Uterus (tissue), 4 donors: ENCODE measurements around the gene DHPS. TPM values are rescaled to one million over a fixed set of nuclear protein-coding genes. Genes with fewer than 3 reads are reported as not detected.

Source experiments
- DNase-seq, 2 donors: peaks; one replicate each; pipeline ENCODE4 v3.0.0-alpha.2; 2019 to 2020
- H3K27ac ChIP-seq, 2 donors: fragments of 200-600 bp; sonication (generic); 1 replicate in 1 of 2; 2 replicates in 1 of 2; pipeline ENCODE4 v1.5.1; 2016 to 2018
- H3K27me3 ChIP-seq, 2 donors: fragments of 200-600 bp; sonication (generic); one replicate each; pipeline ENCODE4 v1.5.1; 2018 to 2019; ENCODE audit warnings: control low read depth in 1 of 2
- H3K36me3 ChIP-seq, 2 donors: fragments of 200-600 bp; sonication (generic); one replicate each; pipeline ENCODE4 v1.5.1; 2019; ENCODE audit warnings: control low read depth in 1 of 2
- H3K4me1 ChIP-seq, 2 donors: fragments of 200-600 bp; sonication (generic); one replicate each; pipeline ENCODE4 v1.5.1; 2018 to 2019; ENCODE audit warnings: control low read depth in 1 of 2
- H3K4me3 ChIP-seq, 2 donors: fragments of 200-600 bp; sonication (generic); 1 replicate in 1 of 2; 2 replicates in 1 of 2; pipeline ENCODE4 v1.5.1; 2018 to 2019; ENCODE audit warnings: mild to moderate bottlenecking in 1 of 2
- H3K9me3 ChIP-seq, 2 donors: fragments of 200-600 bp; sonication (generic); one replicate each; pipeline ENCODE4 v1.5.1; 2019; ENCODE audit warnings: control low read depth in 1 of 2
- CTCF ChIP-seq, 4 experiments: fragments of 200-600 bp in 2 of 4; fragments of 450-650 bp in 2 of 4; sonication (generic) in 2 of 4; IDR thresholded peaks; one replicate each; pipeline ENCODE4 v1.5.1; 2016 to 2019; ENCODE audit warnings: antibody characterized with exemption in 4 of 4, mild to moderate bottlenecking in 2 of 4, moderate library complexity in 1 of 4
- POLR2A ChIP-seq, 2 donors: fragments of 450-650 bp; IDR thresholded peaks; one replicate each; pipeline ENCODE4 v1.6.1; 2016; ENCODE audit warnings: antibody characterized with exemption in 2 of 2, mild to moderate bottlenecking in 1 of 2, moderate library complexity in 1 of 2
- intact Hi-C: fragments of 100-400 bp; cut with DNase I; formaldehyde crosslinking; loops from one replicate; pipeline ENCODE4 v1.15.1; 2023; ENCODE audit warnings: low total_unique reads
- total RNA-seq, 4 donors: library from RNA; depleted of rRNA in 3 of 4; stranded (reverse); fragments of >200 nt in 3 of 4; gene quantifications; one replicate each; pipeline versions ENCODE4 v1.1.0 to v1.2.4, GENCODE V29; 2014 to 2023
- donor health status: DM: yes; HTN: yes; CAD: no.

Gene DHPS
- total RNA-seq, 4 donors from 2014 or later, result 70.9 to 125 (median 97.1) TPM

GRCh38 chr19:12652219-12652618 is 29.5 kb downstream of the DHPS start:
- H3K36me3 ChIP-seq, result no peaks in the 10 kb centered on the region
- no peak overlapping the region for H3K27ac ChIP-seq
- no peaks in the 10 kb centered on the region for H3K9me3 ChIP-seq
- intact Hi-C loops, result no loop called here
- DNase-seq, result no peak
- peaks cover 0 to 9% of the 10 kb centered on the region in 2 donors for H3K4me1 ChIP-seq
- H3K4me3 ChIP-seq, result no peak overlapping the region
- TF ChIP-seq POLR2A (IDR thresholded peaks at IDR 0.05) (no peak), CTCF (IDR thresholded peaks at IDR 0.05) (no peak)
- H3K27me3 ChIP-seq, result no peaks in the 10 kb centered on the region

GRCh38 chr19:12649941-12650340 is 31.7 kb downstream of the DHPS start:
- no peak overlapping the region for H3K27ac ChIP-seq
- no peak for DNase-seq
- no peaks in the 10 kb centered on the region for H3K9me3 ChIP-seq
- no peak overlapping the region for H3K4me3 ChIP-seq
- H3K4me1 ChIP-seq, result peaks cover 0 to 9% of the 10 kb centered on the region in 2 donors
- no peaks in the 10 kb centered on the region for H3K27me3 ChIP-seq
- no peak for TF ChIP-seq POLR2A (IDR thresholded peaks at IDR 0.05)
- no peak for TF ChIP-seq CTCF (IDR thresholded peaks at IDR 0.05)
- no peaks in the 10 kb centered on the region for H3K36me3 ChIP-seq
- intact Hi-C loops, result no loop called here

GRCh38 chr19:12648088-12648487 is 33.6 kb downstream of the DHPS start:
- Histone ChIP-seq H3K9me3 (no peaks in the 10 kb centered on the region), H3K4me3 (peak overlapping the region; percentile 4 to 32), H3K27me3 (no peaks in the 10 kb centered on the region), H3K27ac (no peak overlapping the region), H3K4me1 (peaks cover 0 to 9% of the 10 kb centered on the region in 2 donors), H3K36me3 (no peaks in the 10 kb centered on the region)
- DNase-seq, result peak in 1 of 2 donors; percentile 27
- intact Hi-C loops, result no loop called here
- TF ChIP-seq POLR2A (IDR thresholded peaks at IDR 0.05) (no peak), CTCF (IDR thresholded peaks at IDR 0.05) (peak in 2 of 4 experiments; percentile 23 to 24)

- peak overlapping the region; percentile 4 to 32 for H3K4me3 ChIP-seq
- no peaks in the 10 kb centered on the region for H3K27me3 ChIP-seq
- TF ChIP-seq POLR2A (IDR thresholded peaks at IDR 0.05), result no peak
- TF ChIP-seq CTCF (IDR thresholded peaks at IDR 0.05), result no peak
- H3K36me3 ChIP-seq, result no peaks in the 10 kb centered on the region
- no peak overlapping the region for H3K27ac ChIP-seq
- intact Hi-C loops, result no loop called here
- peak; percentile 68 to 70 for DNase-seq
- peaks cover 0 to 9% of the 10 kb centered on the region in 2 donors for H3K4me1 ChIP-seq
- H3K9me3 ChIP-seq, result no peaks in the 10 kb centered on the region
Measured at GRCh38 chr19:12647490-12648071, 34.1 kb downstream of the DHPS start.

- H3K9me3 ChIP-seq, result no peaks in the 10 kb centered on the region
- no peaks in the 10 kb centered on the region for H3K27me3 ChIP-seq
- no peaks in the 10 kb centered on the region for H3K36me3 ChIP-seq
- intact Hi-C loops, result no loop called here
- H3K27ac ChIP-seq, result no peak overlapping the region
- no peak for DNase-seq
- H3K4me3 ChIP-seq, result peak overlapping the region in 1 of 2 donors; percentile 32
- peaks cover 0 to 9% of the 10 kb centered on the region in 2 donors for H3K4me1 ChIP-seq
- TF ChIP-seq CTCF (IDR thresholded peaks at IDR 0.05) (no peak), POLR2A (IDR thresholded peaks at IDR 0.05) (no peak)
Measured at GRCh38 chr19:12647047-12647446, 34.6 kb downstream of the DHPS start.
